B cell (primary cell): ENCODE results near the gene HDAC1.

Experiments
- CTCF ChIP-seq: fragments of 200-600 bp; IDR thresholded peaks from one replicate; pipeline ENCODE4 v1.8.0; 2022; ENCODE audit warnings: antibody characterized with exemption, mild to moderate bottlenecking
- EZH2 ChIP-seq: IDR thresholded peaks from 2 replicates; pipeline ENCODE4 v1.6.1; 2012; ENCODE audit warnings: borderline replicate concordance, low read depth, mild to moderate bottlenecking, moderate library complexity, low read length; ENCODE audit not compliant: insufficient read depth, poor library complexity, severe bottlenecking

GRCh38 chr1:32349211-32349708 lies 57.4 kb downstream of the HDAC1 start:
- no peak for TF ChIP-seq CTCF
- no peak for TF ChIP-seq EZH2
